22Rv1 (cell line): Measurements from ENCODE around the gene OPRL1.
A peak's percentile ranks its signal among the peaks of the same experiment; 100 is the strongest.

Experiments used
- H3K27ac ChIP-seq: fragments of 450-650 bp; 2 replicates; pipeline ENCODE4 v1.5.1; 2017
- CTCF ChIP-seq: fragments of 450-650 bp; IDR thresholded peaks from 2 replicates; pipeline ENCODE4 v1.5.1; 2017; ENCODE audit warnings: mild to moderate bottlenecking
- ZFX ChIP-seq: fragments of 450-650 bp; IDR thresholded peaks from 2 replicates; pipeline ENCODE4 v1.6.1; 2017; ENCODE audit warnings: antibody characterized with exemption, borderline replicate concordance

The OPRL1 gene

DNA sequence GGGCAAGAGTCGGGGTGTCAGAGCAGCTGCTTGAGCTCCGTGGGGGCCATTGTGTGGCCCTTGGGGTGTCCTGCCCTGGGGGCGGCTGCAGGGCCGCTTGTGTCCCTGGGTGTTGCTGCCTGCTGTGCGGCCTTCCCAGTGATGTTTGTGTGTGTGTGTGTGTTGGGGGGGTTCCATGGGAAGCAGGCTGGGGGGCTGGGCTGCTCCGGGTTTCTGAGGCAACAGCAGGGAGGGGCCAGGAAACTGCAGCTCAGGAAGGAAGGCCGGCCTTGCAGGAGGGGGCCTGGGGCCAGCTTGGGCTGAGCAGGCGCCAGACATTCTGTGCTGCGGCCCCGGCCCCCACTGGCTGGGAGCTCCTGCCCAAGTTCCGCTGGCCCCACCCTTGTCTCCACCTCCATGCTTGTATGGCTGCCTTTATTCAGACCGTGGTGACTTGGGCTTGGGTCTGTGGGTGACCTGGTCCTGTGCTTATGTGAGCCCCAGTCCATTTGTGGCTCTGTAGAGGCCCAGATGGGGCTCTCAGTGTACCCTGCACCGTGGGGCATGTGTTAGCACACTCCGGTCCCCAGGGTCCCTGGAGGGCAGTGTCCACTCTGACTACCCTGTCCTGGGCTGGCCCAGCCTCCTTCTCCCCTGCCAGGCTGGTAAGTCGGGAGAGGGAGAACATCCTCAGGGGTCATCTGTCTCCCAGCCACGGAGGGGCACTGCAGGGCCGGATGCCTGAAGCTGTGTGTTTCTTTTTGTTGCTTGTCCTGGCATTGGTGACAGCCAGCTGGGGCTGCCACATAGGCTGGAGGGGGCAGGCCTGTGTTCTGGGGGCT, 25.8 kb upstream of the OPRL1 start:
- no peak for TF ChIP-seq ZFX
- TF ChIP-seq CTCF, result peak; percentile 31
- no peak overlapping the region for H3K27ac ChIP-seq

DNA sequence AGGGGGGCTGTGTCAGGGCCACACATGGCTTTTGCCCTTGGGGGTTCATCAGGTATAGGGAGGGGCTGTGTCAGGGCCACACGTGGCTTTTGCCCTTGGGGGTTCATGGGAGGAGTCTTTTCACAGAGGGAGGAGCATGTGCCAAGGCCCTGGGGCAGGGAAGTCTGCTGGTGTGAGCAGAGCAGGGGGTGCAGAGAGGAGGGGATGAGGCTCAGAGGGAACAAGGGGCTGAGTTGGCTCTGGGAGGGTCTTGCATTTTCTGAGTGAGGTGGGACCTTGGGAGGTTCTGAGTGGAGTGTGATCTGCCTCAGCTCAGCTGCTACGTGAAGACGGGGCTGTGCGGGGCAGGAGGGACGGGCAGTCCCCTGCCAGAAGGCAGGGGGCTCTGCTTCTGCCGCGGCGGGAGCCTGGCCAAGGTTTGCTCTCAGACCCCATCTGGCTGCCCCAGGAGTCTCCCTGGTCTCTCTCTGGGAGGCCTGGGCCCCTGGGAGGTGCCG, 24.4 kb upstream of the OPRL1 start:
- TF ChIP-seq CTCF (no peak), ZFX (no peak)
- H3K27ac ChIP-seq, result no peak overlapping the region

DNA sequence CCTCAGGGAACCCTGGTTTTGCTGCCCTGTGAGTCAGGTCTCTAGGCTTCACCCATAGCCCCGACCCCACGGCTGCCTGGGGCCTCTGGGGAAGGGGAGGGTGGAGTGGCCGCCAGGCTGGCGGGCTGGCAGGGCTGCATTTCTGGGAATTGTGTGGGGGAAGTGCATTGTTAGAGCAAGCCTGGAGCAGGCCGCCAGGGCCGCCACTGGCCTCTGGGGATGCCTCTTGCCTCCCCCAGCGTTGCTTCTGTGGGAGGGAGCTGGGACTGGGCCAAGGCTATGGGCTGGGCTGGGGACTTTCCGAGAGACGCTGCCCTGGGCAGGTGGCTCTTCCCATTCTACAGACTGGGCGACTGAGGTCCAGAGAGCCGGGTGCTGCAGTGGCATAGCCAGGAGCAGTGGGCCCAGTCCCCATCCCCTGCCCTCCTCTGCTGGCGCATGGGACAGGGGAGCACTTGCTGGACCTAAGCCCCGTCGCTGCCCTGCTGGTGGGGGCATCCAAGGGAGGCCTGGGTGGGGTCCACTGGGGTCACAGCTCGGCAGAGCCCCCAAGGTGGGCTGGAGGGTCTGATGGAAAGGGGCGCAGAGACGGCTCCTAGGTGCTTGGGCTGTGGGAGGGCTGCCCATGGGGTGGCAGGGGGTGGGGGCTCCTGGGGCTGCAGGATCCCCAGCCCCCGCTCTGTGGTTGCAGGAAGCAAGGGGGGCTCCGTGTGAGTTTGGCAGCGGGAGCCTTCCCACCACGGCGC, 23.8 kb upstream of the OPRL1 start:
- H3K27ac ChIP-seq, result no peak overlapping the region
- no peak for TF ChIP-seq CTCF
- no peak for TF ChIP-seq ZFX

DNA sequence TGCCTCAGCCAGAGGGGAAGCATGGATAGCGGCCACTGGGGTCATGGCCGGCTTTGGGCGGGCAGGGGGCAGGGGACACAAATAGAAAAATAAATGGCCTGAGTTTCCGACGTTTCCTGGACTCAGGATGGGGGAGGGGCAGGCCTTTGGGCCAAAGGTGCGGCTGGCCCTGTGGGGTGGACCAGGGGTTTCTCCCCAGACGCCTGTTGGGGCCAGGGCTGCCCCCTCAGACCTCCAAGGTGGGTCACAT, 23.3 kb upstream of the OPRL1 start:
- no peak overlapping the region for H3K27ac ChIP-seq
- no peak for TF ChIP-seq ZFX
- TF ChIP-seq CTCF, result no peak

- TF ChIP-seq CTCF, result no peak
- no peak for TF ChIP-seq ZFX
These were observed 22.8 kb upstream of the OPRL1 start for GRCh38 chr20:64056889-64057627.

GRCh38 chr20:64057628-64058498, 22.0 kb upstream of the OPRL1 start:
- TF ChIP-seq CTCF (peak; percentile 94), ZFX (no peak)
- H3K27ac ChIP-seq, result no peak overlapping the region

More at GRCh38 chr20:64056889-64057627, 22.8 kb upstream of the OPRL1 start:
- no peak overlapping the region for H3K27ac ChIP-seq
